ENCODE results near the gene TMEM53.

DNA sequence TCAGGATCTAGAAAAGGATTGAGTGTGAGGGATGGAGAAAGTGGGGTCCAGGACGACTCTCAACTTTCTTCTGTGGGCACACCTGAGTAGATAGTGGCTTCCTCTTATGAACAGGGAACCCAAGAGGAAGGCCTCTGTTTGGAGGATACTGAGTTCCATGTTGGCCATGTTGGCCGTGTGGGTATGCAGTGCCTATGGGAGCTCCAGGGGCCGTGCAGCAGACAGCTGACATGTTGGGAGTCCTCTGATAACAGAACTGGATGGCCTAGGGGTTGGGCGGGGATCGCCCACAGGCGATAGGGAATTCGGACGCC lies 43.0 kb downstream of the TMEM53 start:
- TF ChIP-seq, protein P1, sequence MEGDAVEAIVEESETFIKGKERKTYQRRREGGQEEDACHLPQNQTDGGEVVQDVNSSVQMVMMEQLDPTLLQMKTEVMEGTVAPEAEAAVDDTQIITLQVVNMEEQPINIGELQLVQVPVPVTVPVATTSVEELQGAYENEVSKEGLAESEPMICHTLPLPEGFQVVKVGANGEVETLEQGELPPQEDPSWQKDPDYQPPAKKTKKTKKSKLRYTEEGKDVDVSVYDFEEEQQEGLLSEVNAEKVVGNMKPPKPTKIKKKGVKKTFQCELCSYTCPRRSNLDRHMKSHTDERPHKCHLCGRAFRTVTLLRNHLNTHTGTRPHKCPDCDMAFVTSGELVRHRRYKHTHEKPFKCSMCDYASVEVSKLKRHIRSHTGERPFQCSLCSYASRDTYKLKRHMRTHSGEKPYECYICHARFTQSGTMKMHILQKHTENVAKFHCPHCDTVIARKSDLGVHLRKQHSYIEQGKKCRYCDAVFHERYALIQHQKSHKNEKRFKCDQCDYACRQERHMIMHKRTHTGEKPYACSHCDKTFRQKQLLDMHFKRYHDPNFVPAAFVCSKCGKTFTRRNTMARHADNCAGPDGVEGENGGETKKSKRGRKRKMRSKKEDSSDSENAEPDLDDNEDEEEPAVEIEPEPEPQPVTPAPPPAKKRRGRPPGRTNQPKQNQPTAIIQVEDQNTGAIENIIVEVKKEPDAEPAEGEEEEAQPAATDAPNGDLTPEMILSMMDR (conservative IDR thresholded peaks at IDR 0.05; ENCODE audit: low read depth, low read length), result no peak
- TF ChIP-seq EZH2 (IDR thresholded peaks at IDR 0.05; ENCODE audit: borderline replicate concordance, low read depth, low read length, poor library complexity, severe bottlenecking), result no peak
